GM15510 (cell line): Measurements from ENCODE around the gene RNASE9.

Source experiments
- POLR2A ChIP-seq: IDR thresholded peaks from 3 replicates; pipeline ENCODE4 v1.6.1; 2011; ENCODE audit warnings: borderline replicate concordance; ENCODE audit not compliant: insufficient read length; ENCODE audit errors: extremely low read depth

The RNASE9 gene

GRCh38 chr14:20548414-20549158, 12.3 kb downstream of the RNASE9 start:
- TF ChIP-seq POLR2A = no peak

GRCh38 chr14:20546877-20547276, 14.0 kb downstream of the RNASE9 start:
- TF ChIP-seq POLR2A = no peak

DNA sequence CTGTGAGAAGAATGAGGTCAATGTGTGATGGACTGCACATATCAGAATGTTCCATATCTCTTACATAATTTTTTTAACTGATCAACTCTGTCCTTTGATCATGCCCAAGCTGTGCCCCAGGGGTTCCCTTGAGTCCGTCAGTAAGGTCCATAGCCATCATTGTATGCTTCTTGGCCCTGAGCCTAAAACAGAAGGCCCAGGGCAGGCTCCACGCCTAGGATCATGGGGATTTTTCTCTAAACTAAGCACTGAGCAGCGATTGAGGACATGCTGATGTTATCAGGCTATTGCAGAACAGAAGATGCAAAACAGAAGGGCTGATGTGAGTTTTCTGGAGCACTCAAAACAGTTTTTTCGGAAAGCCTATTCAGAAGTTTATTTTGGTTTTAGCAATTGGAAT, 20.9 kb downstream of the RNASE9 start:
- TF ChIP-seq POLR2A = no peak

DNA sequence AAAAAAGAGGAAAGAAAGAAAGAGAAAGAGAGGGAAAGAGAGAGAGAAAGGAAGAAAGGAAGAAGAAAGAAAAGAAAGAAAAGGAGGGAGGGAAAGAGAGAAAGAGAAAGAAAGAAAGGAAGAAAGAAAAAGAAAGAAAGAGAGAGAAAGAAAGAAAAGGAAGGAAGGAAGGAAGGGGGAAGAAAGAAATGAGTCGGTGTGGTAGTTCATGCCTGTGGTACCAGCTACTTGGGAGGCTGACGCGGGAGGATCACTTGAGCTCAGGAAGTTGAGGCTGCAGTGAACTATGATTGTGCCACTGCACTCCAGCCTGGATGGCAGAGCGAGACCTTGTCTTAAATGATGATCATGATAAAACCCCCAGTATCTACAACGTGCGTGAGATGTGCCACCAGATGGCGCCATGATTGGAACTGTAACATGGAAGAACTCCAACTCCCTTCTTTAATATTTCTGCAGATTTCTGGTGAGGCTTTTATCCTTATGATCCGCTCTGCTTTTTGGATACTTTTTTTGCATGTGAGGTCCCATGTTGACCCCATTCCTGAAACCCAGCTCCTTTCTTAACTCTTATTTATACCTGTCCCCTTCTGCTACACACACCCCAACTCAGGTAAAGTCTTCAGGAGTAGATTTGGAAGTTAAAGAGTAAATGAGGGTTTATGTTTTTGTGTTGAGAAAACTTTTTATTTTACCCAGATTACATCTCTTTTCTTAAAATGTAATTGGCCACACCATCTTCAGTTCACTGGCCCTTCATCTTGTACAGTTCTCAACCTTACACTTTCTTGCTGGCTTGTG, 29.9 kb downstream of the RNASE9 start:
- TF ChIP-seq POLR2A = no peak

DNA sequence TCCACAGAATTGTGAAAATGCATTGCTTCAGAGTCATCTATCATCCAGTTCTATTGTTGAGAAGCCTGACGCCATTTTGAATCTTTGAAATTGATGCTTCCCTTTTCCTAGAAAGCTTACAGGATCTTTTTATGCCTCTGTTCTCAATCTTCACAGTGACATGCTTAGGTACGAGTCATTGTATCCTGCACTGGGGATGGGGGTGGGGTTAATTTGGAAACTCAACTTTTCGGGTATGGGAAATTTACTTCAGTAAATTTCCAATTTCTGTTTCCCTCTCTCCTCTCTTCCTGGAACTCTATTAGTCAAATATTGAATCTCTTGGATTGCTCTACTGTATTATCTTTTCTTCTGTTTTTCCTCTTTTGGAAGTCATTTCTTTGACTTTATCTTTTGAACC, 31.0 kb downstream of the RNASE9 start:
- TF ChIP-seq POLR2A = no peak

DNA sequence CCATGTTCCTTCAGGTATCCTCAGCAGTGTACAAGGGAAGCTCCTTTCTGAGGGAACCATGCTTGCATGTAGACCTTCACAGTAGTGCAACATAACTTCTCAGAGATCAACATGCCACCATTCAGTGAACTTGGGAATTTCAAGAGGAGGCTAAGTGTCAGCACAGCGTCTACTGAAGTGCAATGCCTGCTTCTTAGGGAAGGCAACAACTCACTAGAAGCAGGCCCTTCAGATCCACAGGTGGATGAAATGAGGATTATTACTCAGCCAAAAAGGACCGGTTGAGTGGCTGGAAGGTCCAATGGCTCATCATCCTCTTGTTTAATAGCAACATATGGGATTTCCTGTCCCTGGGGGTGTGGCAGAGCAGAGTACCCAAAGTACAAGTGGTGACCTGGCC, 36.8 kb downstream of the RNASE9 start:
- TF ChIP-seq POLR2A = no peak

DNA sequence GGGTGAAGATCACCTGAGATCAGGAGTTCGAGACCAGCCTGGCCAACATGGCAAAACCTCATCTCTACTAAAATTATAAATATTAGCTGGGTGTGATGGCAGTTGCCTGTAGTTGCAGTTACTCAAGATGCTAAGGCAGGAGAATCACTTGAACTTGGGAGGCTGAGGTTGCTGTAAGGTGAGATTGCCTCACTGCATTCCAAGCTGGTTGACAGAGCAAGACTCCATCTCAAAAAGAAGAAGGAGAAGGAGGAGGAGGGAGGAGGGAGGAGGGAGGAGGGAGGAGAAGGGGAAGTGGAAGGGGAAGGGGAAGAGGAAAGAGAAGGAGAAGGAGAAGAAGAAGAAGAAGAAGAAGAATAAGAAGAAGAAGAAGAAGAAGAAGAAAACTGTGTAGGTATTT, 38.5 kb downstream of the RNASE9 start:
- no peak for TF ChIP-seq POLR2A

DNA sequence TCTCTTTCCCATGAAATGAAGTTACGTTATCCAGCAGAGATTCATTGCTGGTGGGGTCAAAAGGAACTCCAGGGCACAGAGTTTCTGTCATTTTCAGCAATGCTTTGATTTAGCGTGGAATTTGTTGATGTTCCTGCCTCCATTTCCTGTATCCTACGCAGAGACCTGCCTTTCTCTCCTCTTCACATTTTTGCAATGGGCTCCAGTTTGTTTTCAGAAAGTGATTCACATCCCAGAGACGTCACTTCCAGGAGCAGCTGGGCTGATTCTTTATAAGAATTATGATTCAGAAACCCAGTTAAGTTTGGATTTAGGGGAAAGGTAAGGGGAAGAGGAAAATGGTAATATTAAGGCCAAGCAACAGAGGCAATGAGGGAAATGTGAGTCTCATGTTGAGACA, 43.9 kb downstream of the RNASE9 start:
- no peak for TF ChIP-seq POLR2A

- no peak for TF ChIP-seq POLR2A
Measured at GRCh38 chr14:20515846-20516245, 45.0 kb downstream of the RNASE9 start.

DNA sequence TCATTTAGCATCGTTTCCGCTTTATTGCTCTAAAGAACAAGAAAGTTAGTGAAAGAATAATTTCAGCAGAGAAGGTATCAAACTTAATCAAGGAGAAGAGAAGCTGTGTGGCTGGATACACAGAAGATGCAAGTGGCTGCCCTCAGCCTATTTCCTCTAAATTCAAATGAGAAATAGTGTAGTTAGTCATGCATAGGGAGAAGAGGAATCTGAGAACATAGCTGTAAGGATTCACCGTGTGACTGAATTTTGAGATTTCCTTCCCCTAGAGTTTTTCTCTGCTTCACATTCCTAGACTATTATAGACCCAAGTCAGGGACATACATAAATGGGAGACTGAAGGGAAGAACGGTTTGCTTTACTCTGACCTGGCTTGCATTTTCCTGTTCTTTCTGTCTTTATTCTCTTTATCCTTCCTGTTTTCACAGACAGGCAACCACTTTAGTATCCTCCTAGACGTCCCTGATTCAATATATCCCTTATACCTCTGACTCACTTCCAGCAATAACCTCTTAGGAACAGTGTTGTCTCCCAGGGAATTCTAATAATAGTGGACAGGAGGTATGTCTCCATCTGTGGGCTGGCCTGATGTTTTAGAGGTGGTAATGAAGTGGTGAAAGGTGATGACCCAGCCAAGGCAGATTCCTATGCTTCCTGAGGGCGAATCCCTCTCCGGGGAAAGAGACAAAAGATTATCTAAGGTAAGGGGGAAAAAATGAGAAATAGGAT, 48.5 kb downstream of the RNASE9 start:
- no peak for TF ChIP-seq POLR2A

DNA sequence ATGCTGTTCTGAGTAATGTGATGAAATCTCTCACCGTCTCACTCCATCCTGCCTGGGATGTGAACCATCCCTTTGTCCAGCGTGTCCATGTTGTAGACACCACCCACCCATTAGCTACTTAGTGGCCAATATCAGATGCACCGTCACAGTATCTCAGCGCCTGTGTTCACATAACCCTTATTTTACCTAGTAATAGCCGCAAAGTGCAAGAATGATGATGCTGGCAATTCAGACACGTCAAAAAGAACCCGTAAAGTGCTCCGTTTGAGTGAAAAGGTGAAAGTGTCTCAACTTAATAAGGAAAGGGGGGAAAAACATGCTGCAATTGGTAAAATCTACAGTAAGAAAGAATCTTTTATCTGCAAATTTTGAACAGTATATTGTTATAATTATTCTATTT, 52.5 kb downstream of the RNASE9 start:
- TF ChIP-seq POLR2A = no peak
